Sigmoid colon (tissue), 4 donors: ENCODE data around the gene MYL6.
"Not testable (repeated sequence)": the region's sequence is repeated elsewhere in the genome, so short reads cannot be mapped to it uniquely, and the experiment has no call there.

ENCODE experiments used
- EP300 ChIP-seq, 4 donors: sonication (generic); formaldehyde crosslinking; IDR thresholded peaks; one replicate each; pipeline ENCODE4 v1.6.1; 2017; ENCODE audit warnings: antibody characterized with exemption in 4 of 4
- POLR2A ChIP-seq, 2 donors: fragments of 450-650 bp; IDR thresholded peaks; one replicate each; pipeline ENCODE4 v1.6.1; 2016; ENCODE audit warnings: antibody characterized with exemption in 2 of 2, mild to moderate bottlenecking in 2 of 2, moderate library complexity in 2 of 2
- POLR2AphosphoS5 ChIP-seq, 4 donors: sonication (generic); formaldehyde crosslinking; IDR thresholded peaks; one replicate each; pipeline ENCODE4 v1.6.1; 2017; ENCODE audit warnings: antibody characterized with exemption in 4 of 4
- TF ChIP-seq, protein P1 (sequence below), 4 experiments: fragments of 450-650 bp in 3 of 4; fragments of 200-600 bp in 1 of 4; IDR thresholded peaks; one replicate each; pipeline ENCODE4 v1.5.1; 2016 to 2019; ENCODE audit warnings: antibody characterized with exemption in 4 of 4, mild to moderate bottlenecking in 3 of 4, moderate library complexity in 2 of 4

DNA sequence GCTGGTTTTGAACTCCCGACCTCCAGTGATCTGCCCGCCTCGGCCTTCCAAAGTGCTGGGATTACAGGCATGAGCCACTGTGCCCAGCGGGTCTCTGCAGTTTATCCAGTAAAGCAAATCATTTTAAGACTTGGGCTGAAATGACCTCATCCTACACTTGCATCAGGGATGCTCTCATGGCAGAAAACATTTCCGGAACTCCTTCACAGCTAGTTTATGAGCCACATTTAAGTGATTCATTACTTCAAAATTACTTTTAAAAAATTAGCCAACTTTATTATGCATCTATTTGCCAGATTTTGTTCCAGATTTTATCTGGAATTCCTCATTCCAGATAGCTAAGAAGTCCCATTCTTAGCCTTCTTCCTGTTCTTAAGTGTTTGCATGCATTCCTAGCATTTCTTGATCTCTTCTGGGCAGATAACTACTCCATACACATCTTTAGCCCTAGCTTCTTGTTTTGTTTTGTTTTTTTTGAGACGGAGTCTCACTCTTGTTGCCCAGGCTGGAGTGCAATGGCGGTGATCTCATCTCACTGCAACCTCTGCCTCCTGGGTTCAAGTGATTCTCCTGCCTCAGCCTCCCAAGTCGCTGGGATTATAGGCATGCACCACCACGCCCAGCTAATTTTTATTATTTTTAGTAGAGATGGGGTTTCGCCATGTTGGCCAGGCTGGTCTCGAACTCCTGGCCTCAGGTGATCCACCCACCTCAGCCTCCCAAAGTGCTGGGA lies 38.8 kb downstream of the MYL6 start:
- TF ChIP-seq, protein P1, sequence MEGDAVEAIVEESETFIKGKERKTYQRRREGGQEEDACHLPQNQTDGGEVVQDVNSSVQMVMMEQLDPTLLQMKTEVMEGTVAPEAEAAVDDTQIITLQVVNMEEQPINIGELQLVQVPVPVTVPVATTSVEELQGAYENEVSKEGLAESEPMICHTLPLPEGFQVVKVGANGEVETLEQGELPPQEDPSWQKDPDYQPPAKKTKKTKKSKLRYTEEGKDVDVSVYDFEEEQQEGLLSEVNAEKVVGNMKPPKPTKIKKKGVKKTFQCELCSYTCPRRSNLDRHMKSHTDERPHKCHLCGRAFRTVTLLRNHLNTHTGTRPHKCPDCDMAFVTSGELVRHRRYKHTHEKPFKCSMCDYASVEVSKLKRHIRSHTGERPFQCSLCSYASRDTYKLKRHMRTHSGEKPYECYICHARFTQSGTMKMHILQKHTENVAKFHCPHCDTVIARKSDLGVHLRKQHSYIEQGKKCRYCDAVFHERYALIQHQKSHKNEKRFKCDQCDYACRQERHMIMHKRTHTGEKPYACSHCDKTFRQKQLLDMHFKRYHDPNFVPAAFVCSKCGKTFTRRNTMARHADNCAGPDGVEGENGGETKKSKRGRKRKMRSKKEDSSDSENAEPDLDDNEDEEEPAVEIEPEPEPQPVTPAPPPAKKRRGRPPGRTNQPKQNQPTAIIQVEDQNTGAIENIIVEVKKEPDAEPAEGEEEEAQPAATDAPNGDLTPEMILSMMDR (IDR thresholded peaks at IDR 0.05) = not testable (repeated sequence)
- peak in 1 of 4 donors; percentile 13 for TF ChIP-seq POLR2AphosphoS5 (IDR thresholded peaks at IDR 0.05)
- not testable (repeated sequence) for TF ChIP-seq EP300, POLR2A (IDR thresholded peaks at IDR 0.05)
